Kidney epithelial cell (primary cell): ENCODE data around the gene PPM1M. TPM values are rescaled to one million over a fixed set of nuclear protein-coding genes. Genes with fewer than 3 reads are reported as not detected.
A peak's percentile ranks its signal among the peaks of the same experiment; 100 is the strongest.

ENCODE experiments used
- DNase-seq: peaks from one replicate; pipeline ENCODE4 v3.0.0-alpha.2; 2010; ENCODE audit warnings: low read depth
- H3K27me3 ChIP-seq: 2 replicates; pipeline ENCODE4 v1.6.0; 2011; ENCODE audit warnings: low read length; ENCODE audit not compliant: control insufficient read depth, insufficient read depth
- H3K36me3 ChIP-seq: 2 replicates; pipeline ENCODE4 v1.5.1; 2011; ENCODE audit warnings: low read length; ENCODE audit not compliant: control insufficient read depth, insufficient read depth
- H3K4me3 ChIP-seq: 2 replicates; pipeline ENCODE4 v1.5.1; 2011; ENCODE audit warnings: low read depth, mild to moderate bottlenecking, control low read depth, low read length
- total RNA-seq: library from RNA; depleted of rRNA; stranded (reverse); fragments of >200 nt; gene quantifications from 2 replicates; pipeline ENCODE4 v1.2.3, GENCODE V29; 2015
- TF ChIP-seq, protein P1 (sequence below): IDR thresholded peaks from 2 replicates; pipeline ENCODE4 v1.5.1; 2011; ENCODE audit warnings: mild to moderate bottlenecking, moderate library complexity, low read length, control low read depth, inconsistent platforms; ENCODE audit not compliant: insufficient read depth, poor library complexity, severe bottlenecking

Gene PPM1M
- total RNA-seq, 1 donor from 2014 or later: 6.1 TPM

GRCh38 chr3:52240059-52240885, 5.3 kb upstream of the PPM1M start:
- Histone ChIP-seq H3K27me3 (no peaks in the 10 kb centered on the region), H3K4me3 (no peak overlapping the region), H3K36me3 (no peaks in the 10 kb centered on the region)
- peak; percentile 72 for DNase-seq
- TF ChIP-seq, protein P1, sequence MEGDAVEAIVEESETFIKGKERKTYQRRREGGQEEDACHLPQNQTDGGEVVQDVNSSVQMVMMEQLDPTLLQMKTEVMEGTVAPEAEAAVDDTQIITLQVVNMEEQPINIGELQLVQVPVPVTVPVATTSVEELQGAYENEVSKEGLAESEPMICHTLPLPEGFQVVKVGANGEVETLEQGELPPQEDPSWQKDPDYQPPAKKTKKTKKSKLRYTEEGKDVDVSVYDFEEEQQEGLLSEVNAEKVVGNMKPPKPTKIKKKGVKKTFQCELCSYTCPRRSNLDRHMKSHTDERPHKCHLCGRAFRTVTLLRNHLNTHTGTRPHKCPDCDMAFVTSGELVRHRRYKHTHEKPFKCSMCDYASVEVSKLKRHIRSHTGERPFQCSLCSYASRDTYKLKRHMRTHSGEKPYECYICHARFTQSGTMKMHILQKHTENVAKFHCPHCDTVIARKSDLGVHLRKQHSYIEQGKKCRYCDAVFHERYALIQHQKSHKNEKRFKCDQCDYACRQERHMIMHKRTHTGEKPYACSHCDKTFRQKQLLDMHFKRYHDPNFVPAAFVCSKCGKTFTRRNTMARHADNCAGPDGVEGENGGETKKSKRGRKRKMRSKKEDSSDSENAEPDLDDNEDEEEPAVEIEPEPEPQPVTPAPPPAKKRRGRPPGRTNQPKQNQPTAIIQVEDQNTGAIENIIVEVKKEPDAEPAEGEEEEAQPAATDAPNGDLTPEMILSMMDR: no peak

DNA sequence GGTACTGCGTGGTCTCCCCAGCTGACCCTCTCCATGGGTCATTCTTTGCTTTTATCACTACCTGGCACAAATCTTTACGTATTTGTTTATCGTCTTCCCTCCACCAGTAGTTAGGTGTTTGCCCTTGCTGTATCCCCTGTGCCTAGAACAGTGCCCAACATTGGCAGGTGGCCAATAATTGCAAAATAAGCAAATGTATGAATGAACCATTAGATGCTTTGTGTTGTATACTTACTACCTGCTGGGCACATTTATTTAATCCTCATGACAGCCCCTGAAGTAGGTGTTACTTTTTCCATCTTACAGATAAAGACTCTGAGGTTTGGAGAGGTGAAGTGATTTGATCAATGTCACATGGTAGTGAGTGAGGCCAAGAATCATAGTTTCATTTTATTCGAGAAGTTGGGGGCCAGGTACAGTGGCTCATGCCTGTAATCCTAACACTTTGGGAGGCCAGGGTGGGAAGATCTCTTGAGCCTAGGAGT, 4.6 kb upstream of the PPM1M start:
- no peak for DNase-seq
- no peaks in the 10 kb centered on the region for H3K27me3 ChIP-seq
- no peaks in the 10 kb centered on the region for H3K36me3 ChIP-seq
- H3K4me3 ChIP-seq: no peak overlapping the region
- TF ChIP-seq, protein P1: no peak

GRCh38 chr3:52242039-52242438, 3.5 kb upstream of the PPM1M start:
- no peaks in the 10 kb centered on the region for H3K27me3 ChIP-seq
- no peak overlapping the region for H3K4me3 ChIP-seq
- DNase-seq: no peak
- H3K36me3 ChIP-seq: no peaks in the 10 kb centered on the region
- TF ChIP-seq, protein P1: no peak

- no peak for DNase-seq
- Histone ChIP-seq H3K27me3 (no peaks in the 10 kb centered on the region), H3K4me3 (no peak overlapping the region), H3K36me3 (no peaks in the 10 kb centered on the region)
- TF ChIP-seq, protein P1: no peak
Measured at GRCh38 chr3:52243791-52244628, 1.5 kb upstream of the PPM1M start.

GRCh38 chr3:52246264-52246620, 683 bp downstream of the PPM1M start:
- Histone ChIP-seq H3K36me3 (no peaks in the 10 kb centered on the region), H3K27me3 (no peaks in the 10 kb centered on the region), H3K4me3 (peak overlapping the region; percentile 29)
- no peak for DNase-seq
- TF ChIP-seq, protein P1: no peak
